ENCODE measurements around the gene EXOC2.

- TF ChIP-seq ZZZ3 (CRISPR knock-in tag; IDR thresholded peaks at IDR 0.05; ENCODE audit: borderline replicate concordance), result no peak
- no peak for TF ChIP-seq CTCF (CRISPR knock-in tag; IDR thresholded peaks at IDR 0.05)
- TF ChIP-seq SETDB1 (CRISPR knock-in tag; IDR thresholded peaks at IDR 0.05; ENCODE audit: borderline replicate concordance), result no peak
- no peak for TF ChIP-seq PBX3 (CRISPR knock-in tag; IDR thresholded peaks at IDR 0.05; ENCODE audit: borderline replicate concordance)
These were observed 134.8 kb downstream of the EXOC2 start for GRCh38 chr6:558089-558488.

Data from HepG2 (cell line).